Large intestine (tissue), 3 donors: ENCODE measurements around the gene AJAP1. TPM values are rescaled to one million over a fixed set of nuclear protein-coding genes. Genes with fewer than 3 reads are reported as not detected.

ENCODE experiments used
- DNase-seq, 2 donors: peaks; one replicate each; pipeline versions ENCODE4 v3.0.0 to v3.0.0-alpha.2; 2013
- H3K27ac ChIP-seq: one replicate; pipeline ENCODE4 v1.5.1; 2013; ENCODE audit warnings: low read length
- H3K27me3 ChIP-seq: 2 replicates; pipeline ENCODE4 v1.6.1; 2013; ENCODE audit warnings: low read length; ENCODE audit not compliant: control insufficient read depth, insufficient read depth
- H3K36me3 ChIP-seq: 2 replicates; pipeline ENCODE4 v1.6.1; 2013; ENCODE audit warnings: low read length; ENCODE audit not compliant: control insufficient read depth, insufficient read depth
- H3K4me1 ChIP-seq: one replicate; pipeline ENCODE4 v1.6.1; 2013; ENCODE audit warnings: low read length; ENCODE audit not compliant: control insufficient read depth, insufficient read depth
- H3K4me3 ChIP-seq: one replicate; pipeline ENCODE4 v1.5.1; 2013; ENCODE audit warnings: low read length
- H3K9me3 ChIP-seq: one replicate; pipeline ENCODE4 v1.6.1; 2013; ENCODE audit warnings: mild to moderate bottlenecking, low read depth, low read length, moderate library complexity; ENCODE audit not compliant: control insufficient read depth
- WGBS: methylation state at CpG from one replicate; pipeline ENCODE4 v1.1.5; 2013; ENCODE audit warnings: low lambda C conversion rate; ENCODE audit not compliant: insufficient coverage; 5-methylcytosine and 5-hydroxymethylcytosine counted together
- polyA plus RNA-seq: library from polyadenylated mRNA; unstranded; fragments of 120-200 nt; gene quantifications from one replicate; pipeline ENCODE4 v1.2.1, GENCODE V29; 2013

The AJAP1 gene
- polyA plus RNA-seq, 1 donor, result 0.57 TPM

DNA sequence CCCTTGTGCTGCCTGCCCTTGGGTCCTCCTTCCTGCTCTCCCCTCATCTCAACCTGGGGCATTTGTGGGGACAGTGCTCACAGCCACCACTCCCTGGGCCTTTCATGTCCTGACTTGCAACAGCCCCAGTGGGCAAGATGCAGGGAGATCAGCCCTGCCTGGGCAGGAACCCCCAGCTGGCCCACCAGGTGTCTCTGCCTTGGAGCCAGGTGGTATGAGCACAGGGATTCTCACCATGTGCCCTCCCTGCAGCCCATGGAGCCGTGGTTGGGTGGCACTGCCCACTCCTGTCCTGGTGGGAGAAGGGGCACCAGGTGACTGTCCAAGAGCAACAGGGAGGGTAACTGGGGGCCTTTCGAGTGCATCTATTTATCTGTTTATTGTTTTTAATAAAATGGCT, 100.4 kb downstream of the AJAP1 start:
- Histone ChIP-seq H3K4me3 (no peak overlapping the region), H3K27ac (no peak overlapping the region), H3K27me3 (no peaks in the 10 kb centered on the region), H3K9me3 (no peaks in the 10 kb centered on the region), H3K4me1 (no peaks in the 10 kb centered on the region), H3K36me3 (no peaks in the 10 kb centered on the region)
- WGBS, result no CpG with 5 or more reads among the region's 2 CpGs
- no peak for DNase-seq

DNA sequence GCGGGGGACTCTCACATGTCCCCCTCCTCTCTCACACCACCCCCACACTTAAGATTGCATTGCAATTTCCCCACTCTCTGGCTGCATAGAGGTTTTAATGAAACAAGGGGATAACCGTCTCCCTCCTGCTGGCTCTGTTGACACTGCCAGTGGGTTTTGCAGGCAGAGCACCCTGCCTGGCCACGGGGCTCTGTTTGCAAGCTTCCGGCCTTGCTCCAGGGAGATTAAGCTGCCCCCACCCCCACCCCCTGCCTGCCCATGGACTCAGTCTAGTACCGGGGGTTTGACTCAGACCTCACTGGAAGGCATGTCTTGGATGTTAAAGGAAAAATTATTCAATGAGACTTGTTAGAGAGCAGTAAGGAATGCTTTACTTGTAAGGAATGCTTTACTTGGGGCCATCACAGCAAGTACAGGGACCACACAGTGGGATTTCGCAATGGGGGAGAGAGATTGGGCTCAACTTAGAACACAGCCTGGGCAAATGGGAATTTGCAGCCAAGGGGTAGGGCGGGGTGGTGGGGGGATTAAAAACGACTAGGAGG, 101.0 kb downstream of the AJAP1 start:
- 100% methylated on average over 1 of the region's 8 CpGs for WGBS

DNA sequence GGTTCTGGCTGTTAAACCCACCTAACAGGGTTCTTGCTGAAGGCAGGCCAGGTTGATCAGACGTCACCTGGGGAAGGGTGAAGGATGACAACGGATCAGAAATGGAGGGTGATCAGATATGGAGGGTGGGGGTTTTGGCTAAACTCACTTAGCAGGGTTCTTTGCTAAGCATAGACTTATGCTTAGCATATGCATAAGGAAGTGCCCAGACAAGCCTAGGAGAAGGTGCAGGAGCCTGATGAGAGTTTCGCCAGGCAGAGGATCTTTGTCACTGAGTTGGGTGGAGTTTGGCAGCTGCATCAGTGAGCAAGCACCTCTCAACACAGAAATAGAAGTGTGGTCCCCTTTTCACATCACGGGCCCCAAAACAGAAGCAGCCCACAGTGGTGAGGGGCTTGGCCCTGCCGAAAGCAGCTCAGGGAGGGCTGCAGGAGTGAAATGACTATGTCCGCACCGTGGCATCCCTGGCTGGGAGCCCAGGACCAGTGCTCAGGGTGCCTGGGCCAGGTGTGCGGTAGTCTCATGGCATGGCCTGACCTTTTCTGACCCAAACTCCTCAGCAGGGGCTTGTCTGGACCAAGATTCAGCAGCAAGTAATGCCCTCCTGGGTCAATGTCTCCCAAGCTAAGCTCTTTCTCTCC, 101.6 kb downstream of the AJAP1 start:
- no peak for DNase-seq

More for the DNA sequence above, 101.0 kb downstream of the AJAP1 start:
- Histone ChIP-seq H3K4me1 (no peaks in the 10 kb centered on the region), H3K27ac (no peak overlapping the region), H3K4me3 (no peak overlapping the region), H3K9me3 (no peaks in the 10 kb centered on the region), H3K27me3 (no peaks in the 10 kb centered on the region), H3K36me3 (no peaks in the 10 kb centered on the region)
- DNase-seq, result no peak

DNA sequence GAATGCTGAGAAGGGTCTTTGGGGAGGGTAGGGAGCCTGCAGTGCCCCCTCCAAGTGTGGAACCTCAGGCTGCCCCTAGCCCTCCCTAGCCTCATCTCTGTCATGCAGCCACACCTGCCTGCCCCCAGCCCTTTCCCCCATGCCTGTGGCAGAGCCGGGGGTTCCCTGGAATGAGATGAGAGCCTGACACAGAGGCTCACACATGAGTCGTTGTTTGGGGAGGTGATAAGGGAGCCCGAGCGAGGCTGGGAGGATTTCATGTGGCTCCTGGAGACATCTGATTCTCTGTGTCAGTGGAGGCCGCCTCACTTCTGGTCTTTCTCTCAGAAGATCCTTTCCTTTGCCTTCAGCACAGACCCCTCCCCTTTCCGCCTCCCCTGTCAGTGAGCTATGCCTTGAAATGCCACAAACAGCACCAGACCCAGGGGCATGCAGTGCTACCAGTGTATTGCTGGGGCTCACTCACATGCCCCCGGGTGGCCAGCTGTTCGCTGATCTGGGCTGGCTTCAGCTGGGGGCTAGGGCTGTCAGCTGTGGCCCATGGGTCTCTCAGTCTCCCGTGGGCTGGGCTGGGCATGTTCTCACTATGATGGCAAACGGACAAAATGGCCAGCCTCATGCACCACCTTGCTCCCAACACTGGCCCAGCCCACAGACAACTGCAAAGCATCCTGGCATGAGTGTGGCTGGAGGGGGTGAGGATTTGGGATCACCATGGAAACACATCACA, 102.6 kb downstream of the AJAP1 start:
- no peaks in the 10 kb centered on the region for H3K9me3 ChIP-seq
- no peaks in the 10 kb centered on the region for H3K4me1 ChIP-seq
- no peak overlapping the region for H3K27ac ChIP-seq
- DNase-seq, result no peak
- no CpG with 5 or more reads among the region's 10 CpGs for WGBS
- H3K4me3 ChIP-seq, result no peak overlapping the region
- no peaks in the 10 kb centered on the region for H3K27me3 ChIP-seq
- no peaks in the 10 kb centered on the region for H3K36me3 ChIP-seq

More for the DNA sequence above, 101.6 kb downstream of the AJAP1 start:
- no peaks in the 10 kb centered on the region for H3K9me3 ChIP-seq
- H3K4me3 ChIP-seq, result no peak overlapping the region
- no peaks in the 10 kb centered on the region for H3K4me1 ChIP-seq
- no peak overlapping the region for H3K27ac ChIP-seq
- H3K27me3 ChIP-seq, result no peaks in the 10 kb centered on the region
- no peaks in the 10 kb centered on the region for H3K36me3 ChIP-seq
- WGBS, result no CpG with 5 or more reads among the region's 8 CpGs

DNA sequence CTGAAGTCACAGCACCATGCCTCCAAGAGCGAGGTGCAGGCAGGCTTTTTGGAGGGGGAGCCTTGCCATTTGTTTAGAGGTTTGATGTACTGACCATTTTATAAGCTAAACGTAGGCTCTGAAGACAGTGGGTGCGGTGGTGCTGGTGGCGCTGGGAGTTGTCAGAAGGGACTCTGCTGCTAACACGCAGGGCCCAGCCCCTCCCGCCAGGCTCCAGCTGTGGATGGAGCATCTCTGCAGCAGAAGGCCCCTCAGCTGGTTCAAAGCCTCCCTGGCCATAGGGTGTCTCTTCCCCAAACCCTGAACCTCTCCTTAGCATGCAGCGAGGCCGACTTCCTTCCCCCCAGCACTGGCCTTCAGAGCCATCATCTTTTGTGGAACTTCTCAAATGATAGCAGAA, 105.3 kb downstream of the AJAP1 start:
- no peak overlapping the region for H3K4me3 ChIP-seq
- no peaks in the 10 kb centered on the region for H3K9me3 ChIP-seq
- no peaks in the 10 kb centered on the region for H3K36me3 ChIP-seq
- no peak overlapping the region for H3K27ac ChIP-seq
- no peaks in the 10 kb centered on the region for H3K27me3 ChIP-seq
- H3K4me1 ChIP-seq, result no peaks in the 10 kb centered on the region
- WGBS, result no CpG with 5 or more reads among the region's 8 CpGs
- DNase-seq, result no peak

DNA sequence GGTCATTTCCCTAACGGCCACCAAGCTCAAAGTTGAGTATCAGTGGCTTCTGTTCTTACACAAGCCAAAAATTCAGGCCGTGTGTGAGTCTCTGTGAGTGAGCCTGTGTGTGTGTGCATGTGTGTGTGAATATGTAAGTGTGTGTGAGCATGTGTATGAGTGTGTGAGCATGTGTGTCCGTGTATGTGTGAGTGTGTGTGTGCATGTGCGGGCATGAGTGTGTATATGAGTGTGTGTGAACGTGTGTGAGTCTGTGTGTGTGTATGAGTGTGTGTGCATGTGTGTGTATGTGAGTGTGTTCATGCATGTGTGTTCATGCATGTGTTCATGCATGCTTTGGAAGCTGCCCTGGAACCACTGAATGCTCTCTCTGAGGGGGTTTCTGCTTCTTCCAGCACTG, 105.7 kb downstream of the AJAP1 start:
- Histone ChIP-seq H3K4me1 (no peaks in the 10 kb centered on the region), H3K4me3 (no peak overlapping the region), H3K27ac (no peak overlapping the region), H3K36me3 (no peaks in the 10 kb centered on the region), H3K9me3 (no peaks in the 10 kb centered on the region), H3K27me3 (no peaks in the 10 kb centered on the region)
- no peak for DNase-seq
- 100% methylated on average over 1 of the region's 5 CpGs for WGBS

DNA sequence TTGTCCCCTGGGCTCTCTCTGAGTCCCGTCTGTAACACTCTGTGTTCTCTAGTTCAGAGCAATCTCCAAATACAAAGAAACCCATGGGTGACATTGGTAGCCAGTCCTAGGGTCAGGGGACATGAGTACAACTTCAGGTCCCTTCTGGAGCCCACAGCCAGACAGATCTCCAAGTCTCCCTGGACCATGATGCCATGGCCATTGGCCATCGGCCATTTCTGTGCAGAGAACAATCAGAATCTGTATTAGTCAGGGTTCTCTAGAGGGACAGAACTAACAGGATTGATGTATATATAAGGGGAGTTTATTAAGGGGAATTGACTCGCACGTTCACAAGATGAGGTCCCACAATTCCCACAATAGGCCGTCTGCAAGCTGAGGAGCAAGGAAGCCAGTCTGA, 106.9 kb downstream of the AJAP1 start:
- Histone ChIP-seq H3K27me3 (no peaks in the 10 kb centered on the region), H3K4me1 (no peaks in the 10 kb centered on the region), H3K9me3 (no peaks in the 10 kb centered on the region), H3K4me3 (no peak overlapping the region), H3K36me3 (no peaks in the 10 kb centered on the region), H3K27ac (no peak overlapping the region)
- no CpG with 5 or more reads among the region's 5 CpGs for WGBS
- no peak for DNase-seq

DNA sequence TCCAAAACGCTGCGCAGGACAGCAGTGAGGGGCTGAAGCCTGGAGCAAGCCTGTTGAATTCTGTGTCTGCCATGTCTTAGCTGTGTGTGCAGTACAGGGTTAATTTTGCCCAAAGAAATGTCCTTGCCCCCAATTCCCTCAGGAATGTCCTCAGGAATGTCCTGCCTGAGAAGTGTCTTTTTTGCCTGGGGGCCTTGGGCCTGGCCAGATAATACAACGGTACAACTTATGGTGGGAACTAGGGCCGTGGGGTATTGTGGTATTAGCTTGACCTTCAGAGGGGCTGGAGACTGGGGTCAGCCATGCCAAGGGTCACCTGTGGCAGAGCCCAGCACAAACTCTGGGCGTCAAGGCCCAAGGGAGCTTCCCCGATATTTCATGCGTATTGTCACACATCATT, 107.7 kb downstream of the AJAP1 start:
- Histone ChIP-seq H3K4me3 (no peak overlapping the region), H3K9me3 (no peaks in the 10 kb centered on the region), H3K36me3 (no peaks in the 10 kb centered on the region), H3K27ac (no peak overlapping the region), H3K4me1 (no peaks in the 10 kb centered on the region), H3K27me3 (no peaks in the 10 kb centered on the region)
- WGBS, result no CpG with 5 or more reads among the region's 7 CpGs
- DNase-seq, result no peak

DNA sequence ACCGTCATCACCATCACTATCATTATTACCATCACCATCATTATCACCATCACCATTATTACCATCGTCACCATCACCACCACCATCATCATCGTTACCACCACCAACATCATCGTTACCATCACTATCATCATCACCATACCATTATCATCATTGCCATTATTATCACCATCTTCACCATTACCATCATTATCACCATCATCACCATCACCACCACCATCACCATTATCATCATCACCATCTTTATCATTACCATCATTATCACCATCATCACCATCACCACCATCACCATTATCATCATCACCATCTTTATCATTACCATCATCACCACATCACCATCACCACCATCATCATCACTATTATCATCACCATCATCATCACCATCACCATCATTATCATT, 112.9 kb downstream of the AJAP1 start:
- WGBS, result 100% methylated on average over 4 of the region's 4 CpGs
- Histone ChIP-seq H3K27me3 (no peaks in the 10 kb centered on the region), H3K4me1 (no peaks in the 10 kb centered on the region), H3K27ac (no peak overlapping the region), H3K9me3 (no peaks in the 10 kb centered on the region), H3K36me3 (no peaks in the 10 kb centered on the region), H3K4me3 (no peak overlapping the region)
- DNase-seq, result no peak

DNA sequence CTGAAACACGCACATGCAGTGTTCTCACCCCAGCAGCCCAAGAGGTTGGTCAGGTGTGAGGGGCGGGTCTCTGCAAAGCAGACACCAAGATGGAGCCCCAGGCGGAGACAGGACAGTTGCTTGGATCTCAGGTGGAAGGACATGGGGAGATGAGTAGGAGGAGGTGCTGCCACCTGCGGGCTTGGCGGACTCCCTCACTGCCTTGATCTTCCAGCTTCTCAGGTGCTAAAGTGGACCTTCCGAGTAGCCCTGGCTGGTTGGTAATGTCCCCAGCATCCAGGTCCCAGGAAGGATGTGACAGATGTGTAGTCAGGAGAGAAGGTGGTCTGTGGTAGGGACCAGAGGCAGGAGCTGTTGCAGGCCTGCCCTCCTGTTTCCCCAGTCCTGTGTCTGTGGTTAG, 114.1 kb downstream of the AJAP1 start:
- Histone ChIP-seq H3K9me3 (no peaks in the 10 kb centered on the region), H3K4me1 (no peaks in the 10 kb centered on the region), H3K36me3 (no peaks in the 10 kb centered on the region), H3K27ac (no peak overlapping the region), H3K27me3 (no peaks in the 10 kb centered on the region), H3K4me3 (no peak overlapping the region)
- DNase-seq, result no peak
- no CpG with 5 or more reads among the region's 6 CpGs for WGBS
